ENCODE measurements around the gene NR2F6. TPM values are rescaled to one million over a fixed set of nuclear protein-coding genes. Genes with fewer than 3 reads are reported as not detected.
A peak's percentile ranks its signal among the peaks of the same experiment; 100 is the strongest.

Gene NR2F6
- total and polyA plus RNA-seq, 2 experiments from 2014 or later = 124 to 173 TPM

- H3K27me3 ChIP-seq = no peaks in the 10 kb centered on the region
- H3K9me3 ChIP-seq (ENCODE audit: low read depth) = no peaks in the 10 kb centered on the region
- peaks cover 8% of the 10 kb centered on the region for H3K36me3 ChIP-seq
- no peak overlapping the region for H3K4me3 ChIP-seq
- no peaks in the 10 kb centered on the region for H3K4me1 ChIP-seq (ENCODE audit: low read depth)
- TF ChIP-seq CTCF (IDR thresholded peaks at IDR 0.05; ENCODE audit: low read depth, low read length) = no peak
- no peak for DNase-seq (ENCODE audit: low read depth in 1 of 2, low spot score in 1 of 2)
- H3K27ac ChIP-seq = no peak overlapping the region
Measured at GRCh38 chr19:17227798-17228367, 17.8 kb downstream of the NR2F6 start.

GRCh38 chr19:17226002-17226933 lies 19.5 kb downstream of the NR2F6 start, which contains the start of gene OCEL1:
TSS of gene OCEL1 (plus strand) at chr19:17226226. CDS start at chr19:17226248, 22 bp downstream.
- Histone ChIP-seq H3K4me3 (peak within 1 kb of the TSS; percentile 48), H3K9me3 (ENCODE audit: low read depth) (no peaks in the 10 kb centered on the region), H3K27me3 (no peaks in the 10 kb centered on the region), H3K27ac (peak within 1 kb of the TSS; percentile 77), H3K36me3 (no peaks in the 10 kb centered on the region), H3K4me1 (ENCODE audit: low read depth) (no peaks in the 10 kb centered on the region)
- DNase-seq (ENCODE audit: low read depth in 1 of 2, low spot score in 1 of 2) = peak; percentile 99 to 100
- TF ChIP-seq CTCF (IDR thresholded peaks at IDR 0.05; ENCODE audit: low read depth, low read length) = no peak

GRCh38 chr19:17225053-17225452 lies 20.7 kb downstream of the NR2F6 start:
- no peaks in the 10 kb centered on the region for H3K27me3 ChIP-seq
- no peak overlapping the region for H3K4me3 ChIP-seq
- no peaks in the 10 kb centered on the region for H3K36me3 ChIP-seq
- no peak for DNase-seq (ENCODE audit: low read depth in 1 of 2, low spot score in 1 of 2)
- no peak overlapping the region for H3K27ac ChIP-seq
- H3K9me3 ChIP-seq (ENCODE audit: low read depth) = no peaks in the 10 kb centered on the region
- TF ChIP-seq CTCF (IDR thresholded peaks at IDR 0.05; ENCODE audit: low read depth, low read length) = no peak
- no peaks in the 10 kb centered on the region for H3K4me1 ChIP-seq (ENCODE audit: low read depth)

GRCh38 chr19:17220207-17220758 lies 25.4 kb downstream of the NR2F6 start:
- H3K36me3 ChIP-seq = peaks cover 9% of the 10 kb centered on the region
- TF ChIP-seq CTCF (IDR thresholded peaks at IDR 0.05; ENCODE audit: low read depth, low read length) = no peak
- DNase-seq (ENCODE audit: low read depth in 1 of 2, low spot score in 1 of 2) = peak in 1 of 2 donors; percentile 88
- no peaks in the 10 kb centered on the region for H3K4me1 ChIP-seq (ENCODE audit: low read depth)
- no peaks in the 10 kb centered on the region for H3K9me3 ChIP-seq (ENCODE audit: low read depth)
- H3K27me3 ChIP-seq = no peaks in the 10 kb centered on the region
- no peak overlapping the region for H3K4me3 ChIP-seq
- no peak overlapping the region for H3K27ac ChIP-seq

GRCh38 chr19:17219286-17219685 lies 26.4 kb downstream of the NR2F6 start:
- Histone ChIP-seq H3K27me3 (no peaks in the 10 kb centered on the region), H3K4me1 (ENCODE audit: low read depth) (peaks cover 4% of the 10 kb centered on the region), H3K9me3 (ENCODE audit: low read depth) (no peaks in the 10 kb centered on the region), H3K36me3 (peaks cover 9% of the 10 kb centered on the region), H3K4me3 (no peak overlapping the region), H3K27ac (no peak overlapping the region)
- no peak for TF ChIP-seq CTCF (IDR thresholded peaks at IDR 0.05; ENCODE audit: low read depth, low read length)
- no peak for DNase-seq (ENCODE audit: low read depth in 1 of 2, low spot score in 1 of 2)

Measured in cardiac muscle cell (in vitro differentiated cells and primary cell).